Endothelial cell (in vitro differentiated cells): ENCODE results near the gene B4GALNT1. TPM values are rescaled to one million over a fixed set of nuclear protein-coding genes. Genes with fewer than 3 reads are reported as not detected.
A peak's percentile ranks its signal among the peaks of the same experiment; 100 is the strongest.

ENCODE experiments used
- DNase-seq: peaks from one replicate; pipeline ENCODE4 v3.0.0; 2021; ENCODE audit warnings: low spot score
- H3K27ac Mint-ChIP-seq: one replicate; pipeline ENCODE4 v1.8.0; 2021; ENCODE audit warnings: mixed read lengths, inconsistent platforms; ENCODE audit not compliant: unreplicated experiment
- H3K27me3 Mint-ChIP-seq: one replicate; pipeline ENCODE4 v1.8.0; 2021; ENCODE audit warnings: mild to moderate bottlenecking, moderate library complexity, mixed read lengths, inconsistent platforms; ENCODE audit not compliant: unreplicated experiment
- H3K36me3 Mint-ChIP-seq: one replicate; pipeline ENCODE4 v1.8.0; 2021; ENCODE audit warnings: mild to moderate bottlenecking, low read depth, mixed read lengths, inconsistent platforms; ENCODE audit not compliant: unreplicated experiment
- H3K4me1 Mint-ChIP-seq: one replicate; pipeline ENCODE4 v1.8.0; 2021; ENCODE audit warnings: mild to moderate bottlenecking, mixed read lengths, inconsistent platforms; ENCODE audit not compliant: unreplicated experiment
- H3K4me3 Mint-ChIP-seq: one replicate; pipeline ENCODE4 v1.8.0; 2021; ENCODE audit warnings: mild to moderate bottlenecking, mixed read lengths, inconsistent platforms; ENCODE audit not compliant: unreplicated experiment
- H3K9me3 Mint-ChIP-seq: one replicate; pipeline ENCODE4 v1.8.0; 2021; ENCODE audit warnings: mixed read lengths, inconsistent platforms; ENCODE audit not compliant: unreplicated experiment
- total RNA-seq: library from RNA; stranded (reverse); fragmentation: NEBNext Ultra II Directional; extraction: Animal tissue kit (Norgen Biotek cat#: 25700); gene quantifications from one replicate; pipeline ENCODE4 v1.2.1, GENCODE V29; 2021; ENCODE audit not compliant: unreplicated experiment
- TF ChIP-seq, protein P1 (sequence below): fragments of 200-600 bp; sonication (generic); IDR thresholded peaks from one replicate; pipeline ENCODE4 v1.5.0; 2021; ENCODE audit warnings: antibody characterized with exemption; ENCODE audit not compliant: unreplicated experiment

B4GALNT1 gene
- total RNA-seq, 1 donor from 2014 or later, result 1.3 TPM

DNA sequence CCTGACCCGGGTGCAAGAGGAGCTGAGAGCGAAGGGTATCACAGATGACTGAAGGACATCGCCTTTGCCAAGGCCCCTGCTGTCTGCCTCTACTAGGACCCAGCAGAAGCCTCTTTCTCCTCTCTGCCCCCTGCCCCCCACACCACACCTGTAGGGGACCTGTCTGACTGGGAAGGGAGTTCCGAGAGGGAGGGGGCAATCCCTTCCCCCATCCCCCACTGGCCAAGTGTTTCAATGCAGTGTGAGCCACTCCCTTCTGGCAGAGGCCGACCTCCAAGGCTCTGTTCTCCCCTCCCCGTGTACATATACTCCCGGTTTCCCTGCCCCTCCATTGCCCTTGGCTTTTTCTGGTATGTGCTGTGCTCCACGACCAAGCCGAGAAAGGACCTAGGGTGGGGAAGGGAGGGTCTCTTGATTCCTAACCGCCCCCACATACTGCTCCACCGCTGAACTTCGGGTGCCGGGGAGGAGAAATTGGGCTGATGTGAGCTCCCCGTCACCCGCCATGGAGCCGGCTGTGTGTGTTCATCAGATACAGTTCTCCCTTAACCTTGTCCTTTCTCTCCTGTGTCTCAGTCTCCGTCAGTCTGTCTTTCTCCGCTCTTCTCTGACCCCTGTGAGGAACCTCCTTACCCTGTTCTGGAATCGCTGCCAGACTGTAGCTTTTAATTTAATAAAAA, 23.8 kb downstream of the B4GALNT1 start:
- Mint-ChIP-seq H3K36me3 (peaks cover 15% of the 10 kb centered on the region), H3K27me3 (peaks cover 9% of the 10 kb centered on the region), H3K9me3 (no peaks in the 10 kb centered on the region), H3K4me1 (peaks cover 9% of the 10 kb centered on the region), H3K4me3 (peak overlapping the region; percentile 42), H3K27ac (peak overlapping the region; percentile 9)
- DNase-seq, result no peak
- TF ChIP-seq, protein P1, sequence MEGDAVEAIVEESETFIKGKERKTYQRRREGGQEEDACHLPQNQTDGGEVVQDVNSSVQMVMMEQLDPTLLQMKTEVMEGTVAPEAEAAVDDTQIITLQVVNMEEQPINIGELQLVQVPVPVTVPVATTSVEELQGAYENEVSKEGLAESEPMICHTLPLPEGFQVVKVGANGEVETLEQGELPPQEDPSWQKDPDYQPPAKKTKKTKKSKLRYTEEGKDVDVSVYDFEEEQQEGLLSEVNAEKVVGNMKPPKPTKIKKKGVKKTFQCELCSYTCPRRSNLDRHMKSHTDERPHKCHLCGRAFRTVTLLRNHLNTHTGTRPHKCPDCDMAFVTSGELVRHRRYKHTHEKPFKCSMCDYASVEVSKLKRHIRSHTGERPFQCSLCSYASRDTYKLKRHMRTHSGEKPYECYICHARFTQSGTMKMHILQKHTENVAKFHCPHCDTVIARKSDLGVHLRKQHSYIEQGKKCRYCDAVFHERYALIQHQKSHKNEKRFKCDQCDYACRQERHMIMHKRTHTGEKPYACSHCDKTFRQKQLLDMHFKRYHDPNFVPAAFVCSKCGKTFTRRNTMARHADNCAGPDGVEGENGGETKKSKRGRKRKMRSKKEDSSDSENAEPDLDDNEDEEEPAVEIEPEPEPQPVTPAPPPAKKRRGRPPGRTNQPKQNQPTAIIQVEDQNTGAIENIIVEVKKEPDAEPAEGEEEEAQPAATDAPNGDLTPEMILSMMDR, result no peak

DNA sequence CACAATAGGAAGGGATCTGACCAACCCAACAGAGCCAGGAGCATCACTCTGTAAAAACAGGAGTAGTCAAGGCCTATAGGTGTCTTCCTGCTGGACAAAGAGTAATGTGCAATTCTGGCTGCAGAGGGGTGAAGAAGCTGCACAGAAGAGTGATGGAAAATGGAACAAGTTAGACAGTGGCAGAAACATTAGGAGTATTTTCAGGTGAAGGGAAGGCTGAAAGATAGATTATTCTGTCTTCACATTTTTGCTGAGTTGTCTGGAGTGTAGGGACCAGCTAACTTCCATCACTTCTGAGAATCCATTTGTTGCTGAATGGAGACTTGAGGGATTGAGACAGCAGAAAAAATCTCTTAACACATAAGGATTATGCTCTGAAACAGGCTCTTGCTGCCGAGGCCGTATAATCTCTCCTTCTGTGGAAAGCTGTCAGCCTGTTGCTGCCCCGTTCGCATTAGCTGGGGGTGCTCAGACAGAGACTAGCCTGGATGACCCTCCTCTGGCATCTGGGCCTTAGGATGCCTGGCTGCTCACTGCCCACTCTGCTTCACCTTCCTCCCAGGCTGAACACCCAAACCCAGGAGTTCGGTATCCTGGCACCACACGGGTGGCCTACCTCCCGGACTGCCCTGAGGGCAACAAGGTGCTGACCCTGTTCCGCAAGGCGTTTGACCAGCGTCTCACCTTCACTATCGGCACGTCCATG, 24.9 kb downstream of the B4GALNT1 start:
- Mint-ChIP-seq H3K36me3 (peaks cover 12% of the 10 kb centered on the region), H3K4me1 (peaks cover 18% of the 10 kb centered on the region), H3K27me3 (peaks cover 12% of the 10 kb centered on the region), H3K27ac (peak overlapping the region; percentile 45), H3K4me3 (peak overlapping the region; percentile 58), H3K9me3 (no peaks in the 10 kb centered on the region)
- TF ChIP-seq, protein P1, result no peak
- DNase-seq, result no peak

DNA sequence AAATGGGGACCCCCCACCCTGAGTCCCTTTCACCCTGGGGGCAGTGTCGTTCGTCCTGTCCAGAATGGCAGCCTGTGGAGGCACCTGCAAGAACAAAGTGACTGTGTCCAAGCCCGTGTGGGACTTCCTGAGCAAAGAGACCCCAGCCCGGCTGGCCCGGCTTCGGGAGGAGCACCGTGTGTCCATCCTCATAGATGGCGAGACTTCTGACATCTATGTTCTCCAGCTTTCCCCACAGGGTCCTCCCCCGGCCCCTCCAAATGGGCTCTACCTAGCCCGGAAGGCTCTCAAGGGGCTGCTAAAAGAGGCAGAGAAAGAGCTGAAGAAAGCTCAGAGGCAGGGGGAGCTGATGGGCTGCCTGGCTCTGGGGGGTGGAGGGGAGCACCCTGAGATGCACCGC, 26.2 kb downstream of the B4GALNT1 start:
- H3K27me3 Mint-ChIP-seq, result peaks cover 16% of the 10 kb centered on the region
- H3K27ac Mint-ChIP-seq, result no peak overlapping the region
- TF ChIP-seq, protein P1, result no peak
- no peak for DNase-seq
- no peaks in the 10 kb centered on the region for H3K9me3 Mint-ChIP-seq
- H3K4me3 Mint-ChIP-seq, result peak overlapping the region; percentile 93
- peaks cover 19% of the 10 kb centered on the region for H3K36me3 Mint-ChIP-seq
- peaks cover 20% of the 10 kb centered on the region for H3K4me1 Mint-ChIP-seq

DNA sequence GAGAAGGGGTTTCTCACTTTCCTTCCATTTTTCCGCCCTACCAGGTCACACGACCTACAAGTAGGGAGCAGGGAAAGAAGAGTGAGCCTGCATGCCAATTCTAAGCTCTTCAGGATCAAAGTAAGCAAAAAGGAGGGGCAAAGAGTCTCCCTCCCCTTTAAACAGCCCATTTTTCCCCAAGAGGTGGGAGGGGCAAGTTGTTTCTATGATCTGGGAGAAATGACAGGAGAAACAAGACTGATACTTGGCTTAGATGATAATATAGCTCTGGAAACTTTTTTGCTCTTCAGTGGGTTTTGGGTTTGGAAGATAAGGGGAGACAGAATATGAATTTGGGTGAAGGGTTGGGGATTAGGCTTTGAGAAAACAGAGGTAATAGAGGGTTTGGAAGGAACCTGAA, 26.6 kb downstream of the B4GALNT1 start:
- TF ChIP-seq, protein P1, result no peak
- no peak for DNase-seq
- H3K36me3 Mint-ChIP-seq, result peaks cover 23% of the 10 kb centered on the region
- H3K27me3 Mint-ChIP-seq, result peaks cover 16% of the 10 kb centered on the region
- no peak overlapping the region for H3K27ac Mint-ChIP-seq
- H3K4me3 Mint-ChIP-seq, result peak overlapping the region; percentile 93
- H3K9me3 Mint-ChIP-seq, result no peaks in the 10 kb centered on the region
- peaks cover 20% of the 10 kb centered on the region for H3K4me1 Mint-ChIP-seq

DNA sequence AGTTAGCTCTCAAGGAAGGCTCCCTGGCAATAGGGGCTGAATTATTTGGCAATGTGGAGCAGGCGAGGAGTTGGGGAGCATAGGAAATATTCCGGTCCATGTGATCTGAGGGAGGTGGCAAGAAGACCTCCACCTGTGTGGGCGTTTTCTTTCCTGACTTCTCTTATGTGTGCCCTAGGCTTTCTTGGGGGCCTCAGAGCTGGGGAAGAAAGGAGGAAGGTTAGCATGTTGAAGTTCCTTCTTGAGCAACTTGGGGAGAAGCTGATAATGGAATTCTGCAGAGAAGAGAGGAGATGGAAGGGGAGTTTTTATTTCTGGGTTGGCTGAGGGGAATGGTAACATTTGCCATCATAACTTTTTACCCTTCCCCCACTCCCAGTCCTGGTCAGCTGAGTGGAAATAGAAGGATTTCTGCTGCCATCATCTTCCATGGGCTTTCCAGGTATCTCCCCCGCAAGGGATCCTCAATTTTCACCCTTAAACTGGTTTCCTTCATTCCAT, 27.1 kb downstream of the B4GALNT1 start:
- TF ChIP-seq, protein P1, result no peak
- no peak for DNase-seq
- H3K27me3 Mint-ChIP-seq, result peaks cover 16% of the 10 kb centered on the region
- peaks cover 20% of the 10 kb centered on the region for H3K4me1 Mint-ChIP-seq
- no peak overlapping the region for H3K27ac Mint-ChIP-seq
- peaks cover 26% of the 10 kb centered on the region for H3K36me3 Mint-ChIP-seq
- peak overlapping the region; percentile 93 for H3K4me3 Mint-ChIP-seq
- no peaks in the 10 kb centered on the region for H3K9me3 Mint-ChIP-seq
